Peyer's patch (tissue), 4 donors: Measurements from ENCODE around the gene KDM2A.

ENCODE experiments used
- POLR2A ChIP-seq, 2 donors: fragments of 450-650 bp; IDR thresholded peaks; one replicate each; pipeline ENCODE4 v1.5.1; 2017; ENCODE audit warnings: antibody characterized with exemption in 2 of 2, mild to moderate bottlenecking in 2 of 2, moderate library complexity in 2 of 2
- TF ChIP-seq, protein P1 (sequence below), 6 experiments: fragments of 450-650 bp in 4 of 6; fragments of 200-600 bp in 2 of 6; sonication (generic) in 1 of 6; IDR thresholded peaks; one replicate each; pipeline ENCODE4 v1.5.1; 2017 to 2019; ENCODE audit warnings: antibody characterized with exemption in 6 of 6, mild to moderate bottlenecking in 3 of 6, moderate library complexity in 1 of 6

DNA sequence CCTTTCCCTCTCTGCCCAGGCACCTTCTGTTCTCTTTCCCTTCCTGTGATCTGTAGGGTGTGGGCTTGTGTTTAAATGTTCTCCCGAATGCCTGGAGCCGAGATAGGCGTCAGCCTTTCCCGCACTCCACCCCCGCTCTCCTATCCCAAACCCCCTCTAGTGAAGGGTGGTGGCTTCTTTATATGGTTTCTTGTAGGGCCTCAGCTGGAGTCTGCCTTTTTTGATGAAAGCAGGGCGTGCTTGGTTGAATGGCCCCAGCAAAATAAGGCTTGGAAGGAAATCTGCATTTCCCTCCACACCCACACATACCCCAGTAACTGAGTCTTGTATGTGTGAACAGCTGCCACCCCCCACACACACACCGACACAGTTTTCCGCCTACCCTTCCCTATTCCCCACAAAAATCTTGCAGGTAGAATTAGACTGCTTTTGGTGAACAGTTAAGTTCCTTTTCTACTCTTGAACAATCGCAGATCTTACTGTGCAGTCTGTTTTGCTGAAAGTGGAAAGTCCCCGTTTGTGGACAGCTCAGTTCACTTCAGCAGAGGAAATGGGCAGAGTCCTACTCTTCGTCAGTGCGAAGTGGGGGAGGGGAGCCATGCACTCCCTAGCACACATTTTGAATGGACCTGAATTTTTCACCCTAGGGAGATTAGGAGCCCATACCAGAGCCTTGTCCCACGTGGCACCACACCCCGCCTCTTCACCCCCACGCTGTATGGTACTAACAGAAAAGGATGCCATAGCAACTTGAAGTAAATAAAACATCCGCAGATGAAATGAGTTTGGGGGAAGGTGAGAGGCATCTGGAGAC, 121.7 kb downstream of the KDM2A start:
- TF ChIP-seq, protein P1, sequence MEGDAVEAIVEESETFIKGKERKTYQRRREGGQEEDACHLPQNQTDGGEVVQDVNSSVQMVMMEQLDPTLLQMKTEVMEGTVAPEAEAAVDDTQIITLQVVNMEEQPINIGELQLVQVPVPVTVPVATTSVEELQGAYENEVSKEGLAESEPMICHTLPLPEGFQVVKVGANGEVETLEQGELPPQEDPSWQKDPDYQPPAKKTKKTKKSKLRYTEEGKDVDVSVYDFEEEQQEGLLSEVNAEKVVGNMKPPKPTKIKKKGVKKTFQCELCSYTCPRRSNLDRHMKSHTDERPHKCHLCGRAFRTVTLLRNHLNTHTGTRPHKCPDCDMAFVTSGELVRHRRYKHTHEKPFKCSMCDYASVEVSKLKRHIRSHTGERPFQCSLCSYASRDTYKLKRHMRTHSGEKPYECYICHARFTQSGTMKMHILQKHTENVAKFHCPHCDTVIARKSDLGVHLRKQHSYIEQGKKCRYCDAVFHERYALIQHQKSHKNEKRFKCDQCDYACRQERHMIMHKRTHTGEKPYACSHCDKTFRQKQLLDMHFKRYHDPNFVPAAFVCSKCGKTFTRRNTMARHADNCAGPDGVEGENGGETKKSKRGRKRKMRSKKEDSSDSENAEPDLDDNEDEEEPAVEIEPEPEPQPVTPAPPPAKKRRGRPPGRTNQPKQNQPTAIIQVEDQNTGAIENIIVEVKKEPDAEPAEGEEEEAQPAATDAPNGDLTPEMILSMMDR (IDR thresholded peaks at IDR 0.05): no peak
- TF ChIP-seq POLR2A (IDR thresholded peaks at IDR 0.05): no peak
